B cell (primary cell): ENCODE measurements around the gene CEP131. TPM values are rescaled to one million over a fixed set of nuclear protein-coding genes. Genes with fewer than 3 reads are reported as not detected.

Source experiments
- ATAC-seq: fragments of 200-7000 bp; cut with Tn5 transposase; one replicate; pipeline ENCODE4 v1.10.0; 2021; ENCODE audit warnings: low read depth, mild to moderate bottlenecking, moderate number of reproducible peaks, moderate library complexity
- CTCF ChIA-PET: fragments of 350-600 bp; sonication (Branson Sonifier 250); formaldehyde crosslinking; loops from one replicate; lab custom pipeline; 2021; ENCODE audit warnings: antibody characterized with exemption, inconsistent platforms; lab: Charles Lee
- POLR2A ChIA-PET: fragments of 350-600 bp; sonication (Branson Sonifier 250); formaldehyde crosslinking; loops from one replicate; lab custom pipeline; 2021; ENCODE audit warnings: antibody characterized with exemption; lab: Charles Lee
- DNase-seq: peaks from one replicate; pipeline ENCODE4 v3.0.0; 2013
- H2AFZ ChIP-seq: 2 replicates; pipeline ENCODE4 v1.6.1; 2012; ENCODE audit warnings: mild to moderate bottlenecking, low read depth, low read length; ENCODE audit not compliant: insufficient read depth, poor library complexity, severe bottlenecking
- H3K27ac ChIP-seq, 2 donors: 1 replicate in 1 of 2; 2 replicates in 1 of 2; pipeline ENCODE4 v1.5.1; 2012 to 2013; ENCODE audit warnings: low read length in 2 of 2, mild to moderate bottlenecking in 2 of 2, moderate library complexity in 1 of 2
- H3K27me3 ChIP-seq, 4 experiments: fragments of 200-600 bp in 1 of 4; sonication (generic) in 1 of 4; replicated peaks in 1 of 4; 1 replicate in 2 of 4; 2 replicates in 2 of 4; pipeline versions ENCODE4 v1.6.1 to v1.7.0; 2013 to 2016; ENCODE audit warnings: low read length in 3 of 4, mild to moderate bottlenecking in 2 of 4, mixed read lengths in 1 of 4, moderate library complexity in 1 of 4; ENCODE audit not compliant: insufficient read depth in 4 of 4, control insufficient read depth in 3 of 4; ENCODE audit errors: control extremely low read depth in 1 of 4
- H3K36me3 ChIP-seq, 2 experiments: replicated peaks in 1 of 2; 1 replicate in 1 of 2; 2 replicates in 1 of 2; pipeline versions ENCODE4 v1.6.1 to v1.7.1; 2013; ENCODE audit warnings: low read length in 1 of 2; ENCODE audit not compliant: insufficient read depth in 2 of 2, control insufficient read depth in 1 of 2; ENCODE audit errors: control extremely low read depth in 1 of 2, extremely low read depth in 1 of 2
- H3K4me1 ChIP-seq, 2 donors: fragments of 200-600 bp in 1 of 2; sonication (generic) in 1 of 2; 1 replicate in 1 of 2; 2 replicates in 1 of 2; pipeline versions ENCODE4 v1.5.1 to v1.6.1; 2013 to 2017; ENCODE audit warnings: low read length in 2 of 2; ENCODE audit not compliant: control insufficient read depth in 2 of 2, insufficient read depth in 2 of 2
- H3K4me2 ChIP-seq: replicated peaks from 2 replicates; pipeline ENCODE3; 2012; ENCODE audit warnings: mild to moderate bottlenecking, low read depth, low read length; ENCODE audit not compliant: poor library complexity, severe bottlenecking
- H3K4me3 ChIP-seq, 5 experiments: fragments of 200-600 bp in 1 of 5; sonication (generic) in 1 of 5; 1 replicate in 3 of 5; 2 replicates in 2 of 5; pipeline versions ENCODE4 v1.5.1 to v1.7.0; 2011 to 2016; ENCODE audit warnings: low read length in 4 of 5, mild to moderate bottlenecking in 4 of 5, low read depth in 2 of 5, control low read depth in 1 of 5, moderate library complexity in 1 of 5; ENCODE audit not compliant: insufficient read depth in 1 of 5; ENCODE audit errors: control extremely low read depth in 1 of 5, extremely low read depth in 1 of 5
- H3K79me2 ChIP-seq: fragments of 200-600 bp; sonication (generic); one replicate; pipeline ENCODE4 v1.6.0; 2016; ENCODE audit warnings: low read length; ENCODE audit not compliant: control insufficient read depth, insufficient read depth
- H3K9ac ChIP-seq: fragments of 200-600 bp; sonication (generic); 2 replicates; pipeline ENCODE4 v1.6.1; 2017; ENCODE audit warnings: mild to moderate bottlenecking, low read length, moderate library complexity
- H3K9me3 ChIP-seq, 3 donors: one replicate each; pipeline versions ENCODE4 v1.6.1 to v1.7.1; 2013; ENCODE audit warnings: low read length in 2 of 3; ENCODE audit not compliant: control insufficient read depth in 2 of 3, insufficient read depth in 1 of 3; ENCODE audit errors: control extremely low read depth in 1 of 3
- H4K20me1 ChIP-seq: 2 replicates; pipeline ENCODE4 v1.6.0; 2012; ENCODE audit warnings: mild to moderate bottlenecking, low read length; ENCODE audit not compliant: insufficient read depth, control insufficient read depth, poor library complexity, severe bottlenecking
- H3K27ac Mint-ChIP-seq: one replicate; pipeline ENCODE4 v1.8.0; 2021; ENCODE audit warnings: mixed read lengths
- H3K27me3 Mint-ChIP-seq: one replicate; pipeline ENCODE4 v1.8.0; 2021; ENCODE audit warnings: mixed read lengths
- H3K4me1 Mint-ChIP-seq: one replicate; pipeline ENCODE4 v1.8.0; 2021; ENCODE audit warnings: mixed read lengths
- H3K4me3 Mint-ChIP-seq: one replicate; pipeline ENCODE4 v1.8.0; 2021; ENCODE audit warnings: mixed read lengths
- H3K9me3 Mint-ChIP-seq: one replicate; pipeline ENCODE4 v1.8.0; 2022; ENCODE audit warnings: mixed read lengths; ENCODE audit not compliant: insufficient read depth
- CTCF ChIP-seq: fragments of 200-600 bp; IDR thresholded peaks from one replicate; pipeline ENCODE4 v1.8.0; 2022; ENCODE audit warnings: antibody characterized with exemption, mild to moderate bottlenecking
- EZH2 ChIP-seq: IDR thresholded peaks from 2 replicates; pipeline ENCODE4 v1.6.1; 2012; ENCODE audit warnings: borderline replicate concordance, low read depth, mild to moderate bottlenecking, moderate library complexity, low read length; ENCODE audit not compliant: insufficient read depth, poor library complexity, severe bottlenecking
- WGBS: methylation state at CpG from one replicate; pipeline ENCODE4 v1.1.5; 2013; ENCODE audit warnings: missing lambda C conversion rate; ENCODE audit not compliant: insufficient coverage; 5-methylcytosine and 5-hydroxymethylcytosine counted together
- intact Hi-C: fragments of 100-400 bp; cut with micrococcal nuclease; formaldehyde crosslinking; loops from one replicate; pipeline ENCODE4 v1.10.0; 2022
- polyA plus RNA-seq: library from polyadenylated mRNA; depleted of rRNA; stranded (reverse); fragments of >200 nt; gene quantifications from 2 replicates; pipeline ENCODE4 v1.2.3, GENCODE V29; 2012
- total RNA-seq, 2 donors: library from RNA; stranded (reverse); fragments of 120-200 nt in 1 of 2; gene quantifications; 1 replicate in 1 of 2; 2 replicates in 1 of 2; pipeline versions ENCODE4 v1.2.3 to v1.2.4, GENCODE V29; 2013 to 2022

The CEP131 gene
- total and polyA plus RNA-seq, 2 donors (not counting 1 experiment from before 2014, with no cell fraction given) = 18.8 to 25.5 TPM

- TF ChIP-seq CTCF = no peak
- no peak for TF ChIP-seq EZH2
- H3K9ac ChIP-seq = no peak overlapping the region
- Mint-ChIP-seq H3K27me3 (no peaks in the 10 kb centered on the region), H3K4me1 (no peaks in the 10 kb centered on the region), H3K4me3 (no peak overlapping the region), H3K27ac (no peak overlapping the region), H3K9me3 (no peaks in the 10 kb centered on the region)
- H3K4me1 ChIP-seq = no peaks in the 10 kb centered on the region
- H2AFZ ChIP-seq = no peak overlapping the region
- no peak overlapping the region for H3K27ac ChIP-seq
- H3K27me3 ChIP-seq = no peaks in the 10 kb centered on the region
- ATAC-seq = no peak
- intact Hi-C loops = no loop called here
- H4K20me1 ChIP-seq = no peaks in the 10 kb centered on the region
- ChIA-PET CTCF (interaction anchor here (0.6 to 1.2 kb wide), 2 partner anchors 9 to 434 kb away, joined by 3 read pairs; no protein-coding TSS in a partner anchor), POLR2A (no interaction called here)
- no peaks in the 10 kb centered on the region for H3K9me3 ChIP-seq
- DNase-seq = no peak
- H3K4me3 ChIP-seq = no peak overlapping the region
- peaks cover 0 to 2% of the 10 kb centered on the region in 2 experiments for H3K36me3 ChIP-seq
- H3K4me2 ChIP-seq = no peak overlapping the region
- no peaks in the 10 kb centered on the region for H3K79me2 ChIP-seq
- 97% methylated on average over 28 of the region's 28 CpGs for WGBS
These were observed 32.2 kb downstream of the CEP131 start for GRCh38 chr17:81190591-81190990.

GRCh38 chr17:81189670-81190530 lies 32.9 kb downstream of the CEP131 start:
- intact Hi-C loops = no loop called here
- H3K4me1 ChIP-seq = no peaks in the 10 kb centered on the region
- H3K4me2 ChIP-seq = no peak overlapping the region
- H3K27ac Mint-ChIP-seq = no peak overlapping the region
- no peaks in the 10 kb centered on the region for H3K27me3 ChIP-seq
- no peaks in the 10 kb centered on the region for H4K20me1 ChIP-seq
- no peak for DNase-seq
- H3K9me3 Mint-ChIP-seq = no peaks in the 10 kb centered on the region
- H2AFZ ChIP-seq = no peak overlapping the region
- no peak overlapping the region for H3K9ac ChIP-seq
- H3K79me2 ChIP-seq = no peaks in the 10 kb centered on the region
- H3K4me1 Mint-ChIP-seq = no peaks in the 10 kb centered on the region
- TF ChIP-seq EZH2 = no peak
- TF ChIP-seq CTCF = no peak
- ATAC-seq = no peak
- WGBS = 95% methylated on average over 27 of the region's 27 CpGs
- CTCF ChIA-PET = interaction anchor here (1.2 kb wide), 1 partner anchor 10 kb away, joined by 3 read pairs; no protein-coding TSS in a partner anchor
- no peaks in the 10 kb centered on the region for H3K36me3 ChIP-seq
- no peak overlapping the region for H3K27ac ChIP-seq
- H3K4me3 Mint-ChIP-seq = no peak overlapping the region
- no peaks in the 10 kb centered on the region for H3K9me3 ChIP-seq
- H3K4me3 ChIP-seq = no peak overlapping the region
- POLR2A ChIA-PET = no interaction called here
- no peaks in the 10 kb centered on the region for H3K27me3 Mint-ChIP-seq
